Transverse colon (tissue), 4 donors: Measurements from ENCODE around the gene BSDC1. TPM values are rescaled to one million over a fixed set of nuclear protein-coding genes. Genes with fewer than 3 reads are reported as not detected.

ENCODE experiments used
- DNase-seq: peaks from one replicate; pipeline ENCODE4 v3.0.0-alpha.2; 2019
- H3K27ac ChIP-seq, 4 donors: fragments of 200-600 bp; sonication (generic); 2 replicates each; pipeline ENCODE4 v1.5.1; 2016 to 2018; ENCODE audit warnings: inconsistent platforms in 4 of 4
- H3K27me3 ChIP-seq: fragments of 200-600 bp; sonication (generic); 2 replicates; pipeline ENCODE4 v1.5.1; 2017; ENCODE audit warnings: inconsistent platforms
- H3K36me3 ChIP-seq, 4 donors: fragments of 200-600 bp; sonication (generic); 2 replicates each; pipeline ENCODE4 v1.5.1; 2017 to 2019; ENCODE audit warnings: inconsistent platforms in 4 of 4
- H3K4me1 ChIP-seq, 4 donors: fragments of 200-600 bp; sonication (generic); 2 replicates each; pipeline ENCODE4 v1.5.1; 2017 to 2020; ENCODE audit warnings: inconsistent platforms in 4 of 4
- H3K4me3 ChIP-seq, 4 donors: fragments of 200-600 bp; sonication (generic); 1 replicate in 1 of 4; 2 replicates in 3 of 4; pipeline versions ENCODE4 v1.5.1 to v1.6.1; 2017 to 2019; ENCODE audit warnings: inconsistent platforms in 4 of 4
- H3K9me3 ChIP-seq, 2 donors: fragments of 200-600 bp; sonication (generic); 2 replicates each; pipeline ENCODE4 v1.5.1; 2017 to 2019; ENCODE audit warnings: inconsistent platforms in 2 of 2
- EP300 ChIP-seq: sonication (generic); formaldehyde crosslinking; IDR thresholded peaks from one replicate; pipeline ENCODE4 v1.6.1; 2017; ENCODE audit warnings: antibody characterized with exemption, low read depth
- POLR2A ChIP-seq: fragments of 450-650 bp; IDR thresholded peaks from one replicate; pipeline ENCODE4 v1.6.1; 2016; ENCODE audit warnings: antibody characterized with exemption, mild to moderate bottlenecking, moderate library complexity
- POLR2AphosphoS5 ChIP-seq, 3 donors: sonication (generic); formaldehyde crosslinking; IDR thresholded peaks; one replicate each; pipeline ENCODE4 v1.6.1; 2016; ENCODE audit warnings: antibody characterized with exemption in 3 of 3
- WGBS, 2 donors: methylation state at CpG; one replicate each; pipeline ENCODE4 v1.1.5; 2018; ENCODE audit warnings: low coverage in 1 of 2; 5-methylcytosine and 5-hydroxymethylcytosine counted together
- in situ Hi-C, 4 donors: fragments of 200-750 bp; cut with MboI; loops; one replicate each; pipeline versions ENCODE4 v1.15.0 to v1.15.1; 2017; ENCODE audit warnings: low sequenced_read_pairs in 3 of 4, low pct_ligation_motif_present in 1 of 4, low pct_unique_long_range_greater_than_20kb in 1 of 4
- intact Hi-C: fragments of 100-400 bp; cut with DNase I; formaldehyde crosslinking; loops from one replicate; pipeline ENCODE4 v1.15.1; 2023; ENCODE audit warnings: low total_unique reads
- total RNA-seq, 4 donors: library from RNA; depleted of rRNA; stranded (reverse); fragments of >200 nt; gene quantifications; one replicate each; pipeline ENCODE4 v1.1.0, GENCODE V29; 2016
- TF ChIP-seq, protein P1 (sequence below), 5 experiments: fragments of 200-600 bp in 3 of 5; fragments of 450-650 bp in 2 of 5; sonication (generic) in 3 of 5; IDR thresholded peaks; 1 replicate in 2 of 5; 2 replicates in 3 of 5; pipeline ENCODE4 v1.5.1; 2016 to 2017; ENCODE audit warnings: antibody characterized with exemption in 5 of 5, inconsistent platforms in 3 of 5, mild to moderate bottlenecking in 2 of 5, moderate library complexity in 1 of 5

BSDC1 gene
- total RNA-seq, 4 donors from 2014 or later = 94.8 to 140 (median 117) TPM

DNA sequence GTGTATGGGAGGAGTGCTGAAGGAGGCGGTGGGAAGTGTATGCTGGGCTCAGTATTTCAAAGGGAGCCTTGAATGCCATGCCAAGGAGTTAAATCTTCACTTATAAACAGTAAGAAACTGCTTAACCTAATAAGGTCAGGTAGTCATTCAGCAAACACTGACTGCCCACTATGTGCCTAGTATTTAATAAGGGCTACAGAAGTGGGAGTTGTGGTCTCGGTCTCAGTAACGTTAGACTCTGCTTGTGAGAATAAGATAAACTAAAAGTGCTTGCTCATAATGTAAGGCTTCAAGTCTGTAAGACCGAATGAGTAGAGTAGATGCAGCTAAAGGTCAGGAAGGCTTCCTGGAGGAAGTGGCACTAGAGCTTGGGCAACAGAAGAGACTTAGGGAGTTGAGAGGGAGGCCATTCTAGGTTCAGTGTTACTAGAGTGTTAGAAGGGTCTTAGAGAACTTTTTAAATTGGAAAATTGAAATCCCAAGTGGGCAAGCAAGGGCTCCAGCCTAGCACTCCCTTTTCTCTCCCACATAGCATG, 64.2 kb downstream of the BSDC1 start:
- no peak for DNase-seq
- TF ChIP-seq, protein P1, sequence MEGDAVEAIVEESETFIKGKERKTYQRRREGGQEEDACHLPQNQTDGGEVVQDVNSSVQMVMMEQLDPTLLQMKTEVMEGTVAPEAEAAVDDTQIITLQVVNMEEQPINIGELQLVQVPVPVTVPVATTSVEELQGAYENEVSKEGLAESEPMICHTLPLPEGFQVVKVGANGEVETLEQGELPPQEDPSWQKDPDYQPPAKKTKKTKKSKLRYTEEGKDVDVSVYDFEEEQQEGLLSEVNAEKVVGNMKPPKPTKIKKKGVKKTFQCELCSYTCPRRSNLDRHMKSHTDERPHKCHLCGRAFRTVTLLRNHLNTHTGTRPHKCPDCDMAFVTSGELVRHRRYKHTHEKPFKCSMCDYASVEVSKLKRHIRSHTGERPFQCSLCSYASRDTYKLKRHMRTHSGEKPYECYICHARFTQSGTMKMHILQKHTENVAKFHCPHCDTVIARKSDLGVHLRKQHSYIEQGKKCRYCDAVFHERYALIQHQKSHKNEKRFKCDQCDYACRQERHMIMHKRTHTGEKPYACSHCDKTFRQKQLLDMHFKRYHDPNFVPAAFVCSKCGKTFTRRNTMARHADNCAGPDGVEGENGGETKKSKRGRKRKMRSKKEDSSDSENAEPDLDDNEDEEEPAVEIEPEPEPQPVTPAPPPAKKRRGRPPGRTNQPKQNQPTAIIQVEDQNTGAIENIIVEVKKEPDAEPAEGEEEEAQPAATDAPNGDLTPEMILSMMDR (IDR thresholded peaks at IDR 0.05) = no peak
- TF ChIP-seq EP300 (no peak), POLR2A (no peak), POLR2AphosphoS5 (IDR thresholded peaks at IDR 0.05) (no peak)
- Histone ChIP-seq H3K4me3 (no peak overlapping the region), H3K4me1 (peaks cover 8 to 26% (median 16%) of the 10 kb centered on the region in 4 donors), H3K9me3 (no peaks in the 10 kb centered on the region), H3K27ac (no peak overlapping the region), H3K27me3 (no peaks in the 10 kb centered on the region), H3K36me3 (peaks cover 0 to 48% (median 23%) of the 10 kb centered on the region in 4 donors)
- intact Hi-C loops = no loop called here
- in situ Hi-C loops = no loop called here
- 84 to 88% methylated on average over 4 of the region's 4 CpGs for WGBS, 2 donors

DNA sequence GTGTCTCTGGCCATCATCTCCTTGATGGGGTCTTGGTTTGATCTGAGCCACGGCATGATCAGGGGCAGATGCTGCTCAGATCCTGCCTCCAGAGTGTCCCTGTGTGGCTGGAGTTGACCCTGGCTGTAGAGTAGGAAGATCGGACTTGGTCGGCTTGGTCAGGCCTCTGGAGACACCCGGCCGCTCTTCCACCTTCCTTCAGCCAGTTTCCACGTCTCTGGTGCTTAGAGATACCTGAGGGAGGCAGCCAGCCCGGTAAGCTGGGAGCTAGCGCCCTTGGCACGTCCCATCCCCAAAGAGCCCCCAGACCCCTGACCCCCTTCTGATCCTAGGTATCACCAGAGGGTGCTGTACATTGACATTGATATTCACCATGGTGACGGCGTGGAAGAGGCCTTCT, 67.0 kb downstream of the BSDC1 start:
- Histone ChIP-seq H3K4me3 (no peak overlapping the region), H3K9me3 (no peaks in the 10 kb centered on the region), H3K4me1 (peaks cover 2 to 18% (median 13%) of the 10 kb centered on the region in 4 donors), H3K36me3 (peaks cover 0 to 50% (median 23%) of the 10 kb centered on the region in 4 donors), H3K27ac (no peak overlapping the region), H3K27me3 (no peaks in the 10 kb centered on the region)
- intact Hi-C loops (no loop called here), in situ Hi-C loops (no loop called here)
- no peak for DNase-seq
- TF ChIP-seq POLR2A (no peak), EP300 (no peak), POLR2AphosphoS5 (IDR thresholded peaks at IDR 0.05) (no peak)
- TF ChIP-seq, protein P1 (IDR thresholded peaks at IDR 0.05) = no peak
- 97 to 100% methylated on average over 1 to 11 of the region's 11 CpGs for WGBS, 2 donors

DNA sequence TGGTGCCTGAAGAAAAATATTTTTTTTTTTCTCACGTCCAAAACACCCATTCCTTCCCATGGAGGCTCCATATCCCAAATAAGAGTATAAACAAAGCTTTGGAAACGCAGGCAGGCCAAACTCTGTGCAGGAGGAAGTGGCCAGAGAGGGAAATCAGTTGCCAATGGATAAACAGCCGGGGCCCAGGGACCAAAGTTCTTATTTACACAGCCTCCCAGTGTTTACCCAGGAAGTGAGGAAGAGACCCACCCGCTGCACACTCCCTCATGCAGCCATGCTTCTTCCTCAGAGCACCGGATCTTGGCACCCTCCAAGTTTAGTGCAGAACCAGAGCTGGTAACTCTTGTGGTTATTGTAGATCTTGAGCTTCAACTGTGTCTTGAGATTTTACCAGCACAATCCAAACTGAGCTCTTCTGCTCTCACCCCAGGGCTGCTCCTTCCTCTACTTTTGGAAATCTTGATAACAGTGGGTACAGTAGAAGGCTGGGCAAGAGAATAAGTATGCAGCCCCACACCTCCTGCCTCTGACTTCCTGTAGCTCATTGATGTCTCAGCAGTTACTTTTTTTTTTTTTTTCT, 72.4 kb downstream of the BSDC1 start:
- H3K4me1 ChIP-seq = peaks cover 11 to 50% (median 31%) of the 10 kb centered on the region in 4 donors
- in situ Hi-C loops (no loop called here), intact Hi-C loops (no loop called here)
- peak overlapping the region; percentile 86 to 88 (median 86) for H3K27ac ChIP-seq
- no peaks in the 10 kb centered on the region for H3K9me3 ChIP-seq
- peaks cover 0 to 46% (median 15%) of the 10 kb centered on the region in 4 donors for H3K36me3 ChIP-seq
- TF ChIP-seq, protein P1 (IDR thresholded peaks at IDR 0.05) = no peak
- TF ChIP-seq EP300 (peak; percentile 54), POLR2A (no peak), POLR2AphosphoS5 (IDR thresholded peaks at IDR 0.05) (peak in 2 of 3 donors; percentile 62 to 66)
- peak; percentile 87 for DNase-seq
- peak overlapping the region in 1 of 4 donors; percentile 20 for H3K4me3 ChIP-seq
- 29 to 37% methylated on average over 3 to 5 of the region's 5 CpGs for WGBS, 2 donors
- no peaks in the 10 kb centered on the region for H3K27me3 ChIP-seq

DNA sequence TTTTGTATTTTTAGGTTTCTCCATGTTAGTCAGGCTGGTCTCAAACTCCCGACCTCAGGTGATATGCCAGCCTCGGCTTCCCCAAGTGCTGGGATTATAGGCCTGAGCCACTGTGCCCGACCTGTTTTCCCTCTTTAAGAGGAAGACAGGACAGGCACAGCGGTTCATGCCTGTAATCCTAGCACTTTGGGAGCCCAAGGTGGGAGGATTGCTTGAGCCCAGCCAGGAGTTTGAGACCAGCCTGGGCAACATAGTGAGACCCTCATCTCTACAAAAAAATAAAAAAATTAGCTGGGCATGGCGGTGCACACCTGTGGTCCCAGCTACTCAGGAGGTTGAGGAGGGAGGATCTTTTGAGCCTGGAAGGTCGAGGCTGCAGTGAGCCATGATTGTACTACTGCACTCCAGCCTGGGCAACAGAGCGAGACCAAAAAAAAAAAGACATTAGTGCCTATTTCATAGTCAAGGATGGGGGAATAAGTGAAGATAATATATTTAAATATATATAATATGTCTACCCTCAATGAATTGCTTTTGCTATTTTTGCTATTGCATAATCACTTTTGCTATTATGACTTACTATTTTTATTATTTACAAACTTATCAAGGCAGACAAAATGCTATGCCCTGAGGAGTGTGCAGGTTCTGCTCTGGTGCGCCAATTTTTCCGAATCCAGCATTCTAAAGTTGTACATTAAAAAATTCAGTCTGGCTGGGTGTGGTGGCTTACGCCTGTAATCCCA, 75.9 kb downstream of the BSDC1 start:
- no peak for DNase-seq
- in situ Hi-C loops (no loop called here), intact Hi-C loops (no loop called here)
- 94 to 95% methylated on average over 7 to 10 of the region's 10 CpGs for WGBS, 2 donors
- Histone ChIP-seq H3K27ac (peak overlapping the region in 1 of 4 donors; percentile 88), H3K4me1 (peaks cover 11 to 64% (median 34%) of the 10 kb centered on the region in 4 donors), H3K27me3 (no peaks in the 10 kb centered on the region), H3K4me3 (no peak overlapping the region), H3K36me3 (peaks cover 0 to 23% (median 6%) of the 10 kb centered on the region in 4 donors), H3K9me3 (no peaks in the 10 kb centered on the region)
- TF ChIP-seq, protein P1 (IDR thresholded peaks at IDR 0.05) = no peak
- TF ChIP-seq POLR2A (no peak), EP300 (no peak)
